Bronchial smooth muscle cell (primary cell): Measurements from ENCODE around the gene NOL9. TPM values are rescaled to one million over a fixed set of nuclear protein-coding genes. Genes with fewer than 3 reads are reported as not detected.

ENCODE experiments used
- total RNA-seq: library from RNA; depleted of rRNA; stranded (reverse); fragments of >200 nt; gene quantifications from 2 replicates; pipeline ENCODE4 v1.2.1, GENCODE V29; 2014

The NOL9 gene
- 10.1 and 11.8 TPM in 2 replicates for total RNA-seq

DNA sequence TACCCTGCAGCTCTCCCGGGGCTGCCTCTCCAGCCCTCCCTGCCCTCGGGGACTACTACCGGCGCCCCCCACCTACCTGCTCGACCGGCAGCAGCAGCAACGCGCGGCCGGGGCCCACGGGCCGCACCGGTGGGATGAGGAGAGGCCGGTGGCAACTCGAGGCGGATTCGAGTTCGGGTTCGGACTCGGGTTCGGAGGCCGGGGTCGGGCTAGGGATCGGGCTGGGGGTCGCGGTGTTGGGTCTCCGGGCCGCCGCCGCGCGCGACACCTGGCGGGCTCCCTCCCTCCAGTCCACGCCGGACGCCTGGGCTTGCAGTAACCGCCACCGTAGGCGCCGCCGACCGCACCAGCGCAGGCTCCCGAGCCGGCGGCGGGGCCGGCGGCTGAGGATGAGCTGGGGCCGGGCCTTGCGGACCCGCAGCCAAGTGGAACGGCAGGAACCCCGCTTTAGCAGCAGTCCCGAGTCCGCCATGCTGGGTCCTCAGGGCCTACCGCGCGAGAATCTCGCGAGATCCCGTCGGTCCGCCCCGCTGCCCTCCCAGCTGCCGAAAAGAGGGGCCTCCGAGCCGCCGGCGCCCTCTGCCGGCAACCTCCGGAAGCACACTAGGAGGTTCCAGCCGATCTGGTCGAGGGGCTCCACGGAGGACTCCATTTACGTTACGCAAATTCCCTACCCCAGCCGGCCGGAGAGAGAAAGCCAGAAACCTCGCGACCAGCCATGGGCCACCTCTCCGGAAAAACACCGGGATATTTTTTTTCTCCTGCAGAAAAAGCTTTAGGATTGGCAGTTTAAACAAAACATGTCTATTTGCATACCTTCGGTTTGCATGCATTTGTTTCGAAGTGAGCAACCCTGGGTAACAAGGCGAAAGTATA, at the start of gene NOL9:
Gene NOL9, minus strand, starts transcription at position 483 of the 876 bp plus-strand sequence. Its CDS starts 11 bp downstream, at position 472.

DNA sequence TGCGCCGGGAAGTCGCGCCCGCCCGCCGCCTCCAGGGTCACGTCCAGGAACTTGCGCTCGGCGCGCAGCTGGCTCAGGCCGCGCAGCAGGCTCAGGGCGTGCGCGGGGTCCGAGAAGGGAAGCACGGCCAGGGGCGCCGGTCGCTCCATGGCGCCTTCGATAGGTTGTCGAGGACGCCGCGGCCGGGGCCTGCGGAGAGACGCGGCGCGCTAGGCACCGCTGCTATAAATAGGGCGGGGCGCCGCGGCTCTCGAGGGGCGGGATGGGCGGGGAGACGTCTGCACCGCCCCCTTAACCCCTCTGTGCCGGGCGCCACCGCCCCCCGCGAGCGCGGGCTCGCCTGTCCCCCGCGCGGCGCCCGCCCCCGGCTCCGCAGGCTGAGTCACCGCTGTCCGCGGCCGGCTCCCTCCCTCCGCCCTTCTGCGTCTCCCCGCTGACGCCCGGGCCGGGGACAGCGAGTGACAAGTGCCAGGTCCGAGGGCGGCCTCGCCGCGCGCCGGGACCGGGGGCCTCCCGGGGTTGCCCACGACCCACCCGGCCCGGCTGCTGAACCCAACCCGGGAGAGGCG, 48.4 kb upstream of the NOL9 start, which contains the start of gene KLHL21:
Gene KLHL21, minus strand, starts transcription at position 201 of the 569 bp plus-strand sequence. Its CDS starts 52 bp downstream, at position 149.

GRCh38 chr1:6579374-6580118, 25.2 kb upstream of the NOL9 start, which contains the start of gene ZBTB48:
TSS of gene ZBTB48 (plus strand) at chr1:6579994. CDS start at chr1:6580610, 616 bp downstream.

DNA sequence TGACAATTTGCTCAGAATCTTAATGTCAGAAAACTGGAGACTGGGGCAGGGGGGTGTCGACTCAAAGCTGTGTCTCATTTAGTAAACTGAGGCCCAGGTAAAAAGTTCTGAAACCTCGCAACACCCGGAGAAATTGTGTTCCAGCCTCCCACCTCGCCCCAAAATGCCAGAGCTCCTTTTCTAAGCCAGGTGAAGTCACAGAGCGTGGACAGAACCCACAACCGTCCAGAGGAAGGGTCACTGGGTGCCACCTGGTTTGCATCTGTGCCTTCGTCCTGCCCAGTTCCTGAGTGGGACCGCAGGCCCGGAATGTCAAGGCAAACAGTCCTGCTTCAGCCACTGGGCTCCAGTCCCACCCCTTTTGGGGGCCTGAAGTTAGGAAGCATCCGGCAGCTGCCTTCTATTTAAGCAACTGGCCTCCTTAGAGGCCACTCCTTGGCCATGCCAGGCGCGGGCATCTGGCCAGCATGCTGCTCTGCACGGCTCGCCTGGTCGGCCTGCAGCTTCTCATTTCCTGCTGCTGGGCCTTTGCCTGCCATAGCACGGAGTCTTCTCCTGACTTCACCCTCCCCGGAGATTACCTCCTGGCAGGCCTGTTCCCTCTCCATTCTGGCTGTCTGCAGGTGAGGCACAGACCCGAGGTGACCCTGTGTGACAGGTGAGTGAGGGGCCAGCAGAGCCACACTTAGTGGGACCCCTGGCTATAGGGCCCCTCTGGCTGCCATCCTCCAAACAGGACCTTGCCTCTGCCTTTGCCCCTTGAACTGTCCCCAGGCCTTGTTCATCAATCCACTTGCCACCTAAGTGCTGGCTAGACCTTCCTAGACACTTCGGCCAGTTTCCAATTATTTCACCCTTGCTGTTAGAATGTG, 830 bp upstream of the NOL9 start, which contains the start of gene TAS1R1:
Gene TAS1R1, plus strand, starts transcription at position 401 of the 872 bp plus-strand sequence. Its CDS starts 67 bp downstream, at position 468.

GRCh38 chr1:6491480-6491962, 62.8 kb downstream of the NOL9 start, which contains the start of gene PLEKHG5:
TSS of gene PLEKHG5 (minus strand) at chr1:6491667. CDS start at chr1:6477571, 14,096 bp downstream.

Other genes starting within 250 kb of the NOL9 start
- gene ACOT7, start 160.7 kb downstream of the NOL9 start, total RNA-seq: 15.9 and 26.6 TPM in 2 replicates
- gene HES2, start 134.6 kb downstream of the NOL9 start, total RNA-seq: 0.09 and 0.16 TPM in 2 replicates
- gene ESPN, start 129.7 kb downstream of the NOL9 start, total RNA-seq: 0.17 TPM in 1 of 2 replicates, not detected in the other
- gene TNFRSF25, start 88.3 kb downstream of the NOL9 start, total RNA-seq: 4.3 and 4.7 TPM in 2 replicates
- 11.2 and 15.4 TPM in 2 replicates for gene PLEKHG5, start 62.8 kb downstream of the NOL9 start, total RNA-seq
- gene TAS1R1, start 794 bp upstream of the NOL9 start, total RNA-seq: 0.16 and 0.17 TPM in 2 replicates
- 15.1 and 16.0 TPM in 2 replicates for gene ZBTB48, start 25.5 kb upstream of the NOL9 start, total RNA-seq
- gene KLHL21, start 48.4 kb upstream of the NOL9 start, total RNA-seq: 39.6 and 65.8 TPM in 2 replicates
- 10.9 and 12.4 TPM in 2 replicates for gene PHF13, start 59.2 kb upstream of the NOL9 start, total RNA-seq
- gene THAP3, start 70.4 kb upstream of the NOL9 start, total RNA-seq: 17.3 and 18.4 TPM in 2 replicates
- 36.3 and 62.0 TPM in 2 replicates for gene DNAJC11, start 147.3 kb upstream of the NOL9 start, total RNA-seq
- 50.8 and 56.7 TPM in 2 replicates for gene CAMTA1, start 230.9 kb upstream of the NOL9 start, total RNA-seq